HEK293 (cell line): ENCODE results near the gene RAB10.

Source experiments
- GLIS1 ChIP-seq: fragments of 450-650 bp; formaldehyde crosslinking; IDR thresholded peaks from 2 replicates; pipeline ENCODE4 v1.5.1; 2016; ENCODE audit warnings: missing biosample characterization, missing genetic modification characterization
- HOXD13 ChIP-seq: sonication (generic); formaldehyde crosslinking; IDR thresholded peaks from 2 replicates; pipeline ENCODE4 v1.8.0; 2022; ENCODE audit warnings: missing genetic modification reagents, borderline replicate concordance
- KLF10 ChIP-seq: fragments of 450-650 bp; IDR thresholded peaks from 2 replicates; pipeline ENCODE4 v1.5.1; 2018; ENCODE audit warnings: missing biosample characterization, mild to moderate bottlenecking, missing genetic modification characterization
- KLF16 ChIP-seq: fragments of 450-650 bp; formaldehyde crosslinking; IDR thresholded peaks from 2 replicates; pipeline ENCODE4 v1.5.1; 2017; ENCODE audit warnings: missing biosample characterization, missing genetic modification characterization
- MZF1 ChIP-seq: fragments of 450-650 bp; formaldehyde crosslinking; IDR thresholded peaks from 2 replicates; pipeline ENCODE4 v1.5.1; 2017; ENCODE audit warnings: missing biosample characterization, missing genetic modification characterization, borderline replicate concordance
- PBX3 ChIP-seq: sonication (generic); formaldehyde crosslinking; IDR thresholded peaks from 2 replicates; pipeline ENCODE4 v1.8.1; 2022; ENCODE audit warnings: mild to moderate bottlenecking, moderate library complexity, missing genetic modification reagents
- PRDM4 ChIP-seq: fragments of 450-650 bp; formaldehyde crosslinking; IDR thresholded peaks from 2 replicates; pipeline ENCODE4 v1.5.1; 2017; ENCODE audit warnings: missing biosample characterization, missing genetic modification characterization
- RBAK ChIP-seq: fragments of 450-650 bp; formaldehyde crosslinking; IDR thresholded peaks from 2 replicates; pipeline ENCODE4 v1.5.1; 2016; ENCODE audit warnings: missing biosample characterization, missing genetic modification characterization
- SALL2 ChIP-seq: fragments of 450-650 bp; formaldehyde crosslinking; IDR thresholded peaks from 2 replicates; pipeline ENCODE4 v1.5.0; 2017; ENCODE audit warnings: missing biosample characterization, mild to moderate bottlenecking, missing genetic modification characterization, borderline replicate concordance
- ZBTB20 ChIP-seq: fragments of 450-650 bp; formaldehyde crosslinking; IDR thresholded peaks from 2 replicates; pipeline ENCODE4 v1.5.1; 2016; ENCODE audit warnings: missing biosample characterization, missing genetic modification characterization
- ZBTB21 ChIP-seq: fragments of 450-650 bp; formaldehyde crosslinking; IDR thresholded peaks from 2 replicates; pipeline ENCODE4 v1.5.1; 2017; ENCODE audit warnings: missing biosample characterization, missing genetic modification characterization
- ZBTB48 ChIP-seq: fragments of 450-650 bp; formaldehyde crosslinking; IDR thresholded peaks from 2 replicates; pipeline ENCODE4 v1.5.1; 2016; ENCODE audit warnings: missing biosample characterization, missing genetic modification characterization
- ZBTB8A ChIP-seq: fragments of 450-650 bp; formaldehyde crosslinking; IDR thresholded peaks from 2 replicates; pipeline ENCODE4 v1.5.1; 2016; ENCODE audit warnings: missing biosample characterization, missing genetic modification characterization
- ZFP3 ChIP-seq: fragments of 450-650 bp; formaldehyde crosslinking; IDR thresholded peaks from 2 replicates; pipeline ENCODE4 v1.5.1; 2016; ENCODE audit warnings: low read depth, missing biosample characterization, missing genetic modification characterization
- ZNF155 ChIP-seq: fragments of 450-650 bp; formaldehyde crosslinking; IDR thresholded peaks from 2 replicates; pipeline ENCODE4 v1.5.1; 2016; ENCODE audit warnings: missing biosample characterization, missing genetic modification characterization
- ZNF16 ChIP-seq: fragments of 450-650 bp; formaldehyde crosslinking; IDR thresholded peaks from 2 replicates; pipeline ENCODE4 v1.5.1; 2016; ENCODE audit warnings: low read depth, missing biosample characterization, missing genetic modification characterization
- ZNF174 ChIP-seq: fragments of 450-650 bp; formaldehyde crosslinking; IDR thresholded peaks from 2 replicates; pipeline ENCODE4 v1.5.0; 2017; ENCODE audit warnings: missing biosample characterization, mild to moderate bottlenecking, missing genetic modification characterization
- ZNF19 ChIP-seq: fragments of 450-650 bp; formaldehyde crosslinking; IDR thresholded peaks from 2 replicates; pipeline ENCODE4; 2016; ENCODE audit warnings: missing biosample characterization, missing genetic modification characterization, low read depth
- ZNF202 ChIP-seq: fragments of 450-650 bp; formaldehyde crosslinking; IDR thresholded peaks from 2 replicates; pipeline ENCODE4 v1.5.1; 2016; ENCODE audit warnings: missing biosample characterization, missing genetic modification characterization, borderline replicate concordance
- ZNF223 ChIP-seq: fragments of 450-650 bp; formaldehyde crosslinking; IDR thresholded peaks from 2 replicates; pipeline ENCODE4 v1.5.1; 2016; ENCODE audit warnings: missing biosample characterization, missing genetic modification characterization
- ZNF23 ChIP-seq: fragments of 450-650 bp; formaldehyde crosslinking; IDR thresholded peaks from 2 replicates; pipeline ENCODE4 v1.5.1; 2016; ENCODE audit warnings: missing biosample characterization, missing genetic modification characterization, borderline replicate concordance
- ZNF24 ChIP-seq: fragments of 450-650 bp; formaldehyde crosslinking; IDR thresholded peaks from 2 replicates; pipeline ENCODE4 v1.5.1; 2016; ENCODE audit warnings: missing biosample characterization, missing genetic modification characterization
- ZNF350 ChIP-seq: fragments of 450-650 bp; formaldehyde crosslinking; IDR thresholded peaks from 2 replicates; pipeline ENCODE4 v1.5.0; 2017; ENCODE audit warnings: missing biosample characterization, mild to moderate bottlenecking, missing genetic modification characterization
- ZNF37A ChIP-seq: fragments of 450-650 bp; IDR thresholded peaks from 2 replicates; pipeline ENCODE4 v1.5.1; 2018; ENCODE audit warnings: missing biosample characterization, missing genetic modification characterization
- ZNF530 ChIP-seq: fragments of 450-650 bp; formaldehyde crosslinking; IDR thresholded peaks from 2 replicates; pipeline ENCODE4 v1.5.1; 2016; ENCODE audit warnings: low read depth, missing biosample characterization, missing genetic modification characterization
- ZNF624 ChIP-seq: fragments of 450-650 bp; formaldehyde crosslinking; IDR thresholded peaks from 2 replicates; pipeline ENCODE4 v1.5.1; 2017; ENCODE audit warnings: missing biosample characterization, missing genetic modification characterization
- ZNF639 ChIP-seq: fragments of 450-650 bp; formaldehyde crosslinking; IDR thresholded peaks from 2 replicates; pipeline ENCODE4 v1.5.1; 2016; ENCODE audit warnings: missing biosample characterization, missing genetic modification characterization
- ZNF654 ChIP-seq: fragments of 450-650 bp; formaldehyde crosslinking; IDR thresholded peaks from 2 replicates; pipeline ENCODE4 v1.5.1; 2016; ENCODE audit warnings: low read depth, missing biosample characterization, missing genetic modification characterization
- ZNF677 ChIP-seq: fragments of 450-650 bp; IDR thresholded peaks from 2 replicates; pipeline ENCODE4 v1.5.0; 2018; ENCODE audit warnings: missing biosample characterization, mild to moderate bottlenecking, missing genetic modification characterization, moderate library complexity
- ZNF707 ChIP-seq: fragments of 450-650 bp; formaldehyde crosslinking; IDR thresholded peaks from 2 replicates; pipeline ENCODE4 v1.5.1; 2016; ENCODE audit warnings: missing biosample characterization, missing genetic modification characterization
- TF ChIP-seq, protein P1 (sequence below): fragments of 450-650 bp; formaldehyde crosslinking; IDR thresholded peaks from 2 replicates; pipeline ENCODE4 v1.5.1; 2016; ENCODE audit warnings: missing biosample characterization, missing genetic modification characterization
- TF ChIP-seq, protein P2 (sequence below): fragments of 450-650 bp; formaldehyde crosslinking; IDR thresholded peaks from 2 replicates; pipeline ENCODE4 v1.5.1; 2016; ENCODE audit warnings: missing biosample characterization, missing genetic modification characterization
- TF ChIP-seq, protein P3 (sequence below): fragments of 450-650 bp; formaldehyde crosslinking; IDR thresholded peaks from 2 replicates; pipeline ENCODE4 v1.5.1; 2016; ENCODE audit warnings: missing biosample characterization, missing genetic modification characterization, borderline replicate concordance

Gene RAB10

GRCh38 chr2:26033270-26033817, 540 bp upstream of the RAB10 start (continued):
- TF ChIP-seq, protein P1, sequence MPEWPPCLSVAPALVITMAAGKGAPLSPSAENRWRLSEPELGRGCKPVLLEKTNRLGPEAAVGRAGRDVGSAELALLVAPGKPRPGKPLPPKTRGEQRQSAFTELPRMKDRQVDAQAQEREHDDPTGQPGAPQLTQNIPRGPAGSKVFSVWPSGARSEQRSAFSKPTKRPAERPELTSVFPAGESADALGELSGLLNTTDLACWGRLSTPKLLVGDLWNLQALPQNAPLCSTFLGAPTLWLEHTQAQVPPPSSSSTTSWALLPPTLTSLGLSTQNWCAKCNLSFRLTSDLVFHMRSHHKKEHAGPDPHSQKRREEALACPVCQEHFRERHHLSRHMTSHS: no peak
- peak; percentile 70 for TF ChIP-seq MZF1 (tag by site-specific recombination)
- no peak; the same call in 1 of the 2 replicates for TF ChIP-seq PRDM4 (tag by site-specific recombination)
- no peak for TF ChIP-seq RBAK
- TF ChIP-seq ZBTB8A (tag by site-specific recombination): peak; percentile 75
- no peak for TF ChIP-seq ZNF23 (tag by site-specific recombination)
- TF ChIP-seq ZNF155 (tag by site-specific recombination): no peak
- TF ChIP-seq, protein P2, sequence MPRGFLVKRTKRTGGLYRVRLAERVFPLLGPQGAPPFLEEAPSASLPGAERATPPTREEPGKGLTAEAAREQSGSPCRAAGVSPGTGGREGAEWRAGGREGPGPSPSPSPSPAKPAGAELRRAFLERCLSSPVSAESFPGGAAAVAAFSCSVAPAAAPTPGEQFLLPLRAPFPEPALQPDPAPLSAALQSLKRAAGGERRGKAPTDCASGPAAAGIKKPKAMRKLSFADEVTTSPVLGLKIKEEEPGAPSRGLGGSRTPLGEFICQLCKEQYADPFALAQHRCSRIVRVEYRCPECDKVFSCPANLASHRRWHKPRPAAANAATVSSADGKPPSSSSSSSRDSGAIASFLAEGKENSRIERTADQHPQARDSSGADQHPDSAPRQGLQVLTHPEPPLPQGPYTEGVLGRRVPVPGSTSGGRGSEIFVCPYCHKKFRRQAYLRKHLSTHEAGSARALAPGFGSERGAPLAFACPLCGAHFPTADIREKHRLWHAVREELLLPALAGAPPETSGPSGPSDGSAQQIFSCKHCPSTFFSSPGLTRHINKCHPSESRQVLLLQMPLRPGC (tag by site-specific recombination): no peak
- no peak for TF ChIP-seq ZNF624 (tag by site-specific recombination)
- no peak for TF ChIP-seq SALL2 (tag by site-specific recombination)
- no peak for TF ChIP-seq ZNF37A (tag by site-specific recombination)
- no peak for TF ChIP-seq ZFP3
- no peak for TF ChIP-seq ZNF677 (tag by site-specific recombination)
- no peak for TF ChIP-seq ZNF19 (tag by site-specific recombination)
- TF ChIP-seq ZNF174 (tag by site-specific recombination): no peak
- no peak for TF ChIP-seq ZNF654 (tag by site-specific recombination)
- no peak for TF ChIP-seq ZNF202
- peak; percentile 67 for TF ChIP-seq ZNF24 (tag by site-specific recombination)
- TF ChIP-seq ZNF16: no peak
- TF ChIP-seq ZBTB20: peak; percentile 83; the same call in 1 of the 2 replicates
- TF ChIP-seq ZNF350 (tag by site-specific recombination): no peak
- peak; percentile 29; the same call in 1 of the 2 replicates for TF ChIP-seq KLF16 (tag by site-specific recombination)
- TF ChIP-seq KLF10 (tag by site-specific recombination): peak; percentile 73; the same call in 1 of the 2 replicates
- TF ChIP-seq, protein P3, sequence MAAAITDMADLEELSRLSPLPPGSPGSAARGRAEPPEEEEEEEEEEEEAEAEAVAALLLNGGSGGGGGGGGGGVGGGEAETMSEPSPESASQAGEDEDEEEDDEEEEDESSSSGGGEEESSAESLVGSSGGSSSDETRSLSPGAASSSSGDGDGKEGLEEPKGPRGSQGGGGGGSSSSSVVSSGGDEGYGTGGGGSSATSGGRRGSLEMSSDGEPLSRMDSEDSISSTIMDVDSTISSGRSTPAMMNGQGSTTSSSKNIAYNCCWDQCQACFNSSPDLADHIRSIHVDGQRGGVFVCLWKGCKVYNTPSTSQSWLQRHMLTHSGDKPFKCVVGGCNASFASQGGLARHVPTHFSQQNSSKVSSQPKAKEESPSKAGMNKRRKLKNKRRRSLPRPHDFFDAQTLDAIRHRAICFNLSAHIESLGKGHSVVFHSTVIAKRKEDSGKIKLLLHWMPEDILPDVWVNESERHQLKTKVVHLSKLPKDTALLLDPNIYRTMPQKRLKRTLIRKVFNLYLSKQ (tag by site-specific recombination): no peak
- peak; percentile 77; the same call in 1 of the 2 replicates for TF ChIP-seq HOXD13 (CRISPR knock-in tag)
- TF ChIP-seq ZNF530 (tag by site-specific recombination): no peak
- TF ChIP-seq ZNF707 (tag by site-specific recombination): no peak
- peak; percentile 66; the same call in 1 of the 2 replicates for TF ChIP-seq PBX3 (CRISPR knock-in tag)
- no peak for TF ChIP-seq ZNF223 (tag by site-specific recombination)
- TF ChIP-seq ZBTB48: 0 out of 2 replicates have a peak, but pooled peaks have one; percentile 12
- TF ChIP-seq ZBTB21 (tag by site-specific recombination): no peak
- peak; percentile 90 for TF ChIP-seq GLIS1 (tag by site-specific recombination)
- TF ChIP-seq ZNF639: no peak
